ENCODE results near the gene RELL2.

DNA sequence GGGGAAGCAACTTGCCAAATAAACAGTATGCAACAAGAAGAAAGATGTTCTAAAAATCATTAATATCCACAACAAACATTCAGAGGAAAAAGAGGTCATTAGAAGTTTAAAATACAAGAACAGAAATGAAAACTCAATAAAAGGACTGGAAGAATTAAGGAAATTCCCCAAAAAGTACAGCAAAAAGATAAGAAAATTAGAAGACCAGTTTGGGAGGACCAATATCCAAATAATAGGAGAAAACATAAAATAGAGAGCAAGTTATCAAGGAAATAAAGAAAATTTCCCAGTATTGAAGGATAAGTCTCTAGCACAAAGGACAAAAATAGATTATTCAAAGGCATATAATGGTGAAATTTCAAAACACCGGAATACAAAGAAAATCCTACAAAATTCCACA lies 39.9 kb upstream of the RELL2 start:
- TF ChIP-seq CTCF (IDR thresholded peaks at IDR 0.05; ENCODE audit: low read length) (no peak), EZH2 (IDR thresholded peaks at IDR 0.05; ENCODE audit: borderline replicate concordance, low read length) (no peak)

Measured in OCI-LY1 (cell line).